GM19328 (cell line): Measurements from ENCODE around the gene MOB3A.

Source experiments
- ATAC-seq: cut with Tn5 transposase; IDR thresholded peaks from one replicate; pipeline ENCODE4 v1.9.1; 2021; ENCODE audit warnings: mild to moderate bottlenecking, moderate library complexity; ENCODE audit not compliant: unreplicated experiment

MOB3A gene

GRCh38 chr19:2047449-2048103 lies 48.5 kb downstream of the MOB3A start:
- ATAC-seq: no peak

GRCh38 chr19:2047076-2047448 lies 49.1 kb downstream of the MOB3A start:
- ATAC-seq: no peak

GRCh38 chr19:2046046-2046907 lies 49.8 kb downstream of the MOB3A start:
- ATAC-seq: no peak

DNA sequence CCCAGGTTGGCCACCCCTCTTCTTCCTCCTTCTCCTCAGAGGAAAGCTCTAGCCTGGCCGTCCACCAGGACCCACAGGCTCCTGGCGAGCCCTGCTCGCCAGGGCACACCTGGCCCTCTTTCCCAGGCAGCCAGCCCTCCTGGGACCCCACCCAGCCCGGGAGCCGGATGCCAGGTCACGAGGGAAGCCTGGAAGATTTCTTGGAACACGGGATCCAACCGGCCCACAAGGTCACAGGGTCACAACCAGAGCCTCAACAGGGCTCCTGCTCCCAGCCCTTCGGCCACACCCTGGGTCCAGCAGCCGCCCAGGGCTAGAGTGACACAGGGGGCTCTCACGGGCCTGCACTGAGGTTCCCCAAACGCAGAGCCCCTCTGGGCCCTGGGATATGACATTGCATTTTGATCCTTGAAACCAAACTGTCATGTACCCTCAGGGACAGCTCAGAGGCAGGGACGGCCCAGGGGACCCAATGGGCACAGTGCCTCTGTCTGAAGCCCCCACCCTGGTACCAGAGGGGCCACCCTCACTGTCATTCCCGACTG lies 50.6 kb downstream of the MOB3A start:
- no peak for ATAC-seq

DNA sequence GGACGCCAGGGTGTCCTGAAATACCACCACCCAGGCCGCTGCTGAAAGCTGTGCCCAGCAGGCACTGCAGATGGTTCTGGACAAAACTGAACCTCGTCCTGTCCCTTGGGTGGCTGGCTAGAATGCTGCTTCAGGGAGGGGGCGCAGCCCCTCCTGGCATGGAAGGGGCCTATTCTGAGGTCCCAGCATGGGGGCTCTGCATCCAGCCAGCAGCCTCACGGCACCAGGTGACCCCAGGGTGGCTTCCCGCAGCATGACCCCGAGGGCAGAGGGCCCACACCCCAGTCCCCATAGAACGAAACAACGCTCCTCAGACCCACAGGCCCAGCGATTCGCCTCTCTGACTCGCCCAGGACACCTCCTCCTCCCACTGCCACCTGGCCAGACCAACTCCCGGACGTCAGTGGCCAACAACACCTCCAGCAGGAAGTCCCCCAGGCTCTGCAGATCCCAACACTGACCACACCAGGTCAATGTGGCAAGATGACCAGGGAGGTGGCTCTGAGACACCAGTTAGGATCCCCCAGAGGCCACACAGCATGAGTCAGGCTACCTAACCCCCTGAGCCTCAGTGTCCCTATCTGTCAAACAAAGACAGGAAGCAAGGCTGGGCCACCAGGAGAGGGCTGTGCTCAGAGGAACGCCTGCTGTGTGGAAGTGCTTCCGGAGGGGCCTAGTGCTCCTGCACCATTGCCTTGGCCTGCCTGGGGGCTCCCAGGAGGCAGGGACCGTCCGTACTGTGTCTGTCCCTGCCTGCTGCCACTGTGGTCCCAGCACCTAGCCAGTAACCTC lies 51.2 kb downstream of the MOB3A start:
- ATAC-seq: no peak

DNA sequence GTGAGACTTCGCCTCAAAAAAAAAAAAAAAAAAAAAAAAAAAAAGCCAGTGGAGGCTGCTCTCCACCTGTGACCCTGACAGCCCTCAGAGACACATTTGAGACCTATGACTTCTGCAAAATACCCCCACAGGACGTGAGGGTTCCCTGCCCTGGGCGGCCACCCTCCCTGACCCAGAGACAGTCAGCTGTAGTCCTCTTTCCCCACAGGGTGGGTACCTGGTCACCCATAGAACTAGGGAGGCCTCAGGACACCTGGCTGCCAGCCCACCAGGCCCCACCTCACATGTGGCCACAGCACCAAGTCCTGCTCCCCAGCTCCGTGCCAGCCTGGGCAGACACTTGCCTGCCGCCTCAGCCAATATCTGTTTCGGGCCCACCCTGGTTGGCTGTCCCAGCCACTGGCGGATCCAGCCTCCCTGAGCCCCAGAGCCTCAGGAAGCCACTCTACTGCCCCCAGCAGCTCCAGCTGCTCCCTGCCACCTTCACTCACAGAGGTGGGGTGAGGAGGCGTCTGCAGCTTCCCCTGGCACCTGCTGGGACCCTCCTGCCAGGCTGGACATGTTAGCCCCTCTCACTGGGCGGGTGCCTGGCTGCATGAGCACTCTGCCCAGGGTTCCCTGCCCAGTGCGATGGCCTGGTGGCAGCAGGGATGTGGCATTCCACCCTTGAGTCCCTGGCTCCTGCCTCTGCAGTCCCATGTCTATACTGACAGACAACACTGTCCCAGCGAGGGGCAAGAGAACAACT lies 52.0 kb downstream of the MOB3A start:
- ATAC-seq: no peak

- no peak for ATAC-seq
Measured at GRCh38 chr19:2043251-2043641, 52.9 kb downstream of the MOB3A start.

GRCh38 chr19:2042485-2043250 lies 53.5 kb downstream of the MOB3A start:
- ATAC-seq: no peak

DNA sequence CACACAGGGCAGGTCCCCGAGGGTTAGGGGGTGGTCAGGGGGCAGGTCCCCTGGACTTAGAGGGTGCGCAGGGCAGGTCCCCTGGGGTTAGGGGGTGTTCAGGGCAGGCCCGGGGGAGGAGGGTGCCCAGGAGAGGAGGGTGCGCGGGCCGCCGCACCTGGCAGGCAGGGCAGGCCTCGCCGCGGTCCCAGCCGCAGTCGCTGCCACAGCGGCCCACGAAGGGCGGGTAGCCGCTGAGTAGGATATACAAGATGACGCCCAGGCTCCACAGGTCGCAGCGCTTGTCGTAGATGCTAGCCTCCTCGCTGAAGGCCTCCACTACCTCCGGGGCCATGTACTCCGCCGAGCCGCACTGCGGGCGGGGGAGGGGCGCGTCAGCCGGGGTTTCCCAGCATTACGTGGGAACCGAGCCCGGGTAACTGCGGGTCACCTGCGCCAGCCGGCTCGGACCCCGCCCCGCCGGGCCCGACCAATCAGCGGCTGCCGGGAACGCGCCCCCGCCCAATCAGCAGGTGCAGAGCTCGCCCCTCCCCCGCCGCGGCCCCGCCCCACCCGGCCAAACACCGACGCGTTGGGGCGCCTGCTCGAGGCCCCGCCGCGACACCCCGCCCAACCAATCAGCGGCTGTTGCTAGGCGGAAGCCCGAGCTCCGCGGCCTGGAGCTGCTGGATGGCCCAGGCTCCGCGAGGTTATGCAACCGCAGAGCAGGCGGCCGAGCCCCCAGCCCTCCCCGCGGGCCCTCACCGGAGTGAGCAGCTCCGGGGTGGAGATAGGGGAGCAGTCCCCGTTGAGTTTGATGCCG lies 54.2 kb downstream of the MOB3A start:
- ATAC-seq: peak; percentile 62

GRCh38 chr19:2041433-2041682 lies 54.8 kb downstream of the MOB3A start:
- no peak for ATAC-seq

DNA sequence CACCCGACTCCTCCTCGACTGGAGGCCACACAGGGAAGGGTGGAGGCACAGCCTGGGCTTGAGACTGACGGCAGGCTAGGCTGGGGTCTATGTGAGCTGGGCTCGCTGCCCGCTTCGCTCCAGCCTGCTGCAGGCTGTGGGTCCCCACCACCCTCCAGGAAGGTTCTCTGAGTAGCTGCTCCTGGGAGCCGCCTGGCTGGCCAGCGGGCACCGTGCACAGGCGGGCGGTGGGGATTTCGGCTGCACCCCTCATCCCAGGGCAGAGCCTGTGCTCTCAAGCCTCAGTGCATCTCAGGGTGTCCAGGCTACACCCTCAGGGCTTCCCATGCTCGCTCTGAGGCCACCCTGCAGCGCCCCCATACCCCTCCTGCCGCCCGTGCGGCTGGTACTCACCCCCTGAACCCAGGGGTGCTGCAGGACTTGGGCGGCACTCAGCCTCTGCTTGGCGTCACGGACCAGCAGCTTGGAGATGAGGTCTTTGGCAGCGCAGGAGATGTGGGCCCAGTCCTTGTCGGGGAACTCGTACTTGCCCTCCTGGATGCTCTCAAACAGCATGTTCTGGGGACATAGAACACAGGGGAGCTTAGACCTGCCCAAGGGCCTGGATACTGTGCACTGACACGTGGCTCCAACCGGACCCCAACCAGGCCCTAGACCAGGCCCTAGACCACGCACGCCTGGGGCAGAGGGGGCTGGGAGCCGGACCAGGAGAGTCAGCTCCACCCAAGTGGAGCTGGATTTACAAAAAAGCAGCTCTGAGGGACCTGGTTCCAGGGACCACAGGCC lies 55.3 kb downstream of the MOB3A start:
- no peak for ATAC-seq

- no peak for ATAC-seq
Measured at GRCh38 chr19:2039959-2040646, 56.0 kb downstream of the MOB3A start.

GRCh38 chr19:2039089-2039958 lies 56.8 kb downstream of the MOB3A start:
- ATAC-seq: no peak

GRCh38 chr19:2038284-2039088 lies 57.6 kb downstream of the MOB3A start:
- ATAC-seq: no peak

- no peak for ATAC-seq
Measured at GRCh38 chr19:2037651-2038255, 58.4 kb downstream of the MOB3A start.

GRCh38 chr19:2036424-2036823 lies 59.7 kb downstream of the MOB3A start:
- no peak for ATAC-seq
